ENCODE data around the gene ABCB8. TPM values are rescaled to one million over a fixed set of nuclear protein-coding genes. Genes with fewer than 3 reads are reported as not detected.
A peak's percentile ranks its signal among the peaks of the same experiment; 100 is the strongest.

Gene ABCB8
- total and polyA plus RNA-seq, 2 donors (not counting 3 experiments of a cell fraction or from before 2014, with no cell fraction given): 38.0 to 46.3 TPM

DNA sequence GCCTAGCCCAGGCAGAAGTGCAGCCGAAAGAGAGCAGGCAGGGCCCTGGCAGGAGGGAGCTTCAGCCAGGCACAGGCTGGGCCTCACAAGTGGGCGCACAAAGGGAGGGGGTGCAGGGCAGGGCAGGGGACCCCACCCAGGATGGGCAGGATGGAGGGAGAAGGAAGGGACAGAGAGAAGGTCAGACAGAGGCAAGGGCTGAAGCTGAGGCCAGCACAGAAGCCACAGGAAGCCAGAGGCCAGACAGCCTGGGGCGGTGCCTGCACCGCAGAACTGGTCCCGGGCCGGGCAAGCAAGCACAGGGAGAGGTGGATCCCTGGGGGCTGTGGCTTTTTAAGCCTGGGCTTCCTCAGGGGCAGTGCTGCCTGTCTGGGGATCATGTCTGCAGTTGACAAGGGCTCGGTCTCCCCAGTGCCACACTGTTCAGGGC is 20.8 kb upstream of the ABCB8 start:
- dilution Hi-C loops (cut with MboI; ENCODE audit: extremely low pct_ligation_motif_present, low sequenced_read_pairs): no loop called here
- FAIRE-seq (peak; percentile 62), DNase-seq (ENCODE audit: low read depth, low spot score) (peak; percentile 35)
- no peak for TF ChIP-seq JUN (IDR thresholded peaks at IDR 0.05; ENCODE audit: borderline replicate concordance, insufficient read depth, insufficient read length, low read depth)
- no peak for TF ChIP-seq FOS (IDR thresholded peaks at IDR 0.05; ENCODE audit: borderline replicate concordance, insufficient read depth, low read length)
- no peak for TF ChIP-seq EZH2 (IDR thresholded peaks at IDR 0.05; ENCODE audit: borderline replicate concordance, low read depth, low read length, severe bottlenecking)
- TF ChIP-seq, protein P1, sequence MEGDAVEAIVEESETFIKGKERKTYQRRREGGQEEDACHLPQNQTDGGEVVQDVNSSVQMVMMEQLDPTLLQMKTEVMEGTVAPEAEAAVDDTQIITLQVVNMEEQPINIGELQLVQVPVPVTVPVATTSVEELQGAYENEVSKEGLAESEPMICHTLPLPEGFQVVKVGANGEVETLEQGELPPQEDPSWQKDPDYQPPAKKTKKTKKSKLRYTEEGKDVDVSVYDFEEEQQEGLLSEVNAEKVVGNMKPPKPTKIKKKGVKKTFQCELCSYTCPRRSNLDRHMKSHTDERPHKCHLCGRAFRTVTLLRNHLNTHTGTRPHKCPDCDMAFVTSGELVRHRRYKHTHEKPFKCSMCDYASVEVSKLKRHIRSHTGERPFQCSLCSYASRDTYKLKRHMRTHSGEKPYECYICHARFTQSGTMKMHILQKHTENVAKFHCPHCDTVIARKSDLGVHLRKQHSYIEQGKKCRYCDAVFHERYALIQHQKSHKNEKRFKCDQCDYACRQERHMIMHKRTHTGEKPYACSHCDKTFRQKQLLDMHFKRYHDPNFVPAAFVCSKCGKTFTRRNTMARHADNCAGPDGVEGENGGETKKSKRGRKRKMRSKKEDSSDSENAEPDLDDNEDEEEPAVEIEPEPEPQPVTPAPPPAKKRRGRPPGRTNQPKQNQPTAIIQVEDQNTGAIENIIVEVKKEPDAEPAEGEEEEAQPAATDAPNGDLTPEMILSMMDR (IDR thresholded peaks at IDR 0.05; ENCODE audit: extremely low read depth in 1 of 2, insufficient read depth in 1 of 2, low read depth in 1 of 2, low read length in 2 of 2): no peak
- TF ChIP-seq POLR2A (IDR thresholded peaks at IDR 0.05; ENCODE audit: low read depth, low read length): no peak
- no peak for TF ChIP-seq POLR2AphosphoS5 (IDR thresholded peaks at IDR 0.05; ENCODE audit: insufficient read depth, low read depth, low read length)
- no peak for TF ChIP-seq GATA2 (IDR thresholded peaks at IDR 0.05; ENCODE audit: insufficient read depth, insufficient read length, low read depth, low read length)
- no peak for TF ChIP-seq MYC (IDR thresholded peaks at IDR 0.05; ENCODE audit: low read depth, low read length)
- TF ChIP-seq, protein P2, sequence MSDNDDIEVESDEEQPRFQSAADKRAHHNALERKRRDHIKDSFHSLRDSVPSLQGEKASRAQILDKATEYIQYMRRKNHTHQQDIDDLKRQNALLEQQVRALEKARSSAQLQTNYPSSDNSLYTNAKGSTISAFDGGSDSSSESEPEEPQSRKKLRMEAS (IDR thresholded peaks at IDR 0.05; ENCODE audit: insufficient read depth, insufficient read length): no peak
- Histone ChIP-seq H3K4me3 (replicated peaks in 1 of 3; ENCODE audit: insufficient read depth in 1 of 3, low read depth in 1 of 3, low read length in 3 of 3) (no peak overlapping the region), H3K9me3 (replicated peaks; ENCODE audit: control insufficient read depth, insufficient read depth, low read length) (no peaks in the 10 kb centered on the region), H3K4me1 (ENCODE audit: control insufficient read depth, extremely low read depth, insufficient read depth, low read length) (peaks cover 55% of the 10 kb centered on the region), H4K20me1 (replicated peaks; ENCODE audit: control insufficient read depth, extremely low read depth, insufficient read depth, low read length) (no peaks in the 10 kb centered on the region), H3K27me3 (ENCODE audit: control insufficient read depth in 2 of 2, insufficient read depth in 2 of 2, low read length in 2 of 2) (no peaks in the 10 kb centered on the region), H3K79me2 (ENCODE audit: control insufficient read depth, insufficient read depth, low read length) (no peaks in the 10 kb centered on the region), H3K36me3 (ENCODE audit: control insufficient read depth in 2 of 2, extremely low read depth in 1 of 2, insufficient read depth in 2 of 2, low read length in 2 of 2) (peaks cover 0 to 17% of the 10 kb centered on the region in 2 experiments), H3K9ac (replicated peaks; ENCODE audit: extremely low read depth, insufficient read depth, low read length) (no peak overlapping the region), H3K27ac (ENCODE audit: insufficient read depth, low read depth, low read length) (peak overlapping the region; percentile 23), H2AFZ (ENCODE audit: low read depth, low read length) (no peak overlapping the region), H3K9me1 (replicated peaks; ENCODE audit: control insufficient read depth, extremely low read depth, insufficient read depth, low read length) (no peaks in the 10 kb centered on the region), H3K4me2 (ENCODE audit: insufficient read depth, low read length) (peak overlapping the region; percentile 4)
- ChIA-PET CTCF (interaction anchor here (0.9 to 9.4 kb wide), 16 partner anchors 10 to 225 kb away, joined by 3 to 107 read pairs (median 6); partner anchors contain the start of genes ABCB8, ATG9B and CHPF2), POLR2A (interaction anchor here (1.2 kb wide), 1 partner anchor 13 kb away, joined by 8 read pairs; no protein-coding TSS in a partner anchor)
- intact Hi-C loops (cut with micrococcal nuclease): no loop called here
- BruUV-seq (replicated peaks): no TSS peak

Measured in endothelial cell of umbilical vein (primary cell).